ENCODE measurements around the gene RHBDL1. TPM values are rescaled to one million over a fixed set of nuclear protein-coding genes. Genes with fewer than 3 reads are reported as not detected.
"Not testable (repeated sequence)": the region's sequence is repeated elsewhere in the genome, so short reads cannot be mapped to it uniquely, and the experiment has no call there.

Gene RHBDL1
- total and polyA plus RNA-seq, 5 donors from 2014 or later = 0.49 to 3.2 (median 1.2) TPM; not detected in 1

DNA sequence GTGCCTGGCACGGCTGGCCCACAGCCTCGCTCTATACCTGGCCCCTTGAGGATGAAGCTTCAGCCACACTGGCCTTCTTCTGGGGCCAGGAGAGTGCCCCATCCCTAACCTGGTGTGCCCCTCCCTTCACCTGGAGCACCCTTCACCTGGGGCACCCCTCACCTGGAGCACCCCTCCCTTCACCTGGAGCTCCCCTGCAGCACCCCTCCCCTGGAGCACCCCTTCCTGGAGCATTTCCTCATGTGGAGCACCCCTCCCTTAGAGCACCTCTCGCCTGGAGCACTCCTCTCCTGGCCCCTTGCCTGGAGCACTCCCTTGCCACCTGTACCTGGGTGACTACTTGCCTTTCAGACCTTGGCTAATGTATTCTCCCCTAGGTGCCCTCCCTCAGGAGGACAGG is 32.5 kb downstream of the RHBDL1 start:
- Mint-ChIP-seq H3K4me3 (no peak overlapping the region), H3K27ac (no peak overlapping the region), H3K4me1 (peaks cover 0 to 7% (median 2%) of the 10 kb centered on the region in 4 donors), H3K9me3 (no peaks in the 10 kb centered on the region), H3K27me3 (peaks cover 51% of the 10 kb centered on the region), H3K36me3 (no peaks in the 10 kb centered on the region)
- no peaks in the 10 kb centered on the region for H3K9me3 ChIP-seq (ENCODE audit: control insufficient read depth in 2 of 2, low read length in 2 of 2)
- peaks cover 9% of the 10 kb centered on the region for H3K4me1 ChIP-seq (ENCODE audit: control insufficient read depth, insufficient read depth, low read length, poor library complexity, severe bottlenecking)
- no peak overlapping the region for H3K27ac ChIP-seq (ENCODE audit: insufficient read depth, low read length, poor library complexity, severe bottlenecking)
- DNase-seq (no peak), ATAC-seq (ENCODE audit: low read depth in 2 of 2) (no peak)
- peaks cover 7% of the 10 kb centered on the region for H3K27me3 ChIP-seq (ENCODE audit: control insufficient read depth, insufficient read depth, low read length)
- no peak overlapping the region for H3K4me3 ChIP-seq (ENCODE audit: low read depth, low read length)
- no peaks in the 10 kb centered on the region for H3K36me3 ChIP-seq (ENCODE audit: control insufficient read depth, insufficient read depth, low read length)

DNA sequence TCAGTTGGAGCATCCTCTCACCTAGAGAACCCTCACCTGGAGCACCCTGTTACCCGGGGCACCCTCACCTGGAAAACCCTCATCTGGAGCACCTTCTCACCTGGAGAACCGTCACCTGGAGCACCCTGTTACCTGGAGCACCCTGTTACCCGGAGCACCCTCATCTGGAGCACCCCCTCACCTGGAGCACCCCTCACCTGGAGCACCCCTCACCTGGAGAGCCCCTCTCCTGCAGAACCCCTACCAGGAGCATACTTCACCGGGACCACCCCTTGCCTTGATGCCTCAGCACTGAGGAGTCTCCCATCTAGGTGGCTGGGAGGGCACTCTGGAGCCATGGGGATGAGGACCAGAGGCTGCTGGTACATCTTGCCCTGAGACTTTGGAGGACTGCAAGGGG is 33.5 kb downstream of the RHBDL1 start:
- ATAC-seq (ENCODE audit: low read depth in 2 of 2) (no peak), DNase-seq (no peak)
- Mint-ChIP-seq H3K4me3 (no peak overlapping the region), H3K27me3 (peaks cover 48% of the 10 kb centered on the region), H3K27ac (no peak overlapping the region), H3K4me1 (peaks cover 0 to 10% (median 2%) of the 10 kb centered on the region in 4 donors), H3K36me3 (no peaks in the 10 kb centered on the region), H3K9me3 (no peaks in the 10 kb centered on the region)
- Histone ChIP-seq H3K27me3 (ENCODE audit: control insufficient read depth, insufficient read depth, low read length) (peaks cover 7% of the 10 kb centered on the region), H3K4me1 (ENCODE audit: control insufficient read depth, insufficient read depth, low read length, poor library complexity, severe bottlenecking) (peaks cover 9% of the 10 kb centered on the region), H3K27ac (ENCODE audit: insufficient read depth, low read length, poor library complexity, severe bottlenecking) (no peak overlapping the region), H3K9me3 (ENCODE audit: control insufficient read depth in 2 of 2, low read length in 2 of 2) (no peaks in the 10 kb centered on the region), H3K4me3 (ENCODE audit: low read depth, low read length) (no peak overlapping the region), H3K36me3 (ENCODE audit: control insufficient read depth, insufficient read depth, low read length) (no peaks in the 10 kb centered on the region)

DNA sequence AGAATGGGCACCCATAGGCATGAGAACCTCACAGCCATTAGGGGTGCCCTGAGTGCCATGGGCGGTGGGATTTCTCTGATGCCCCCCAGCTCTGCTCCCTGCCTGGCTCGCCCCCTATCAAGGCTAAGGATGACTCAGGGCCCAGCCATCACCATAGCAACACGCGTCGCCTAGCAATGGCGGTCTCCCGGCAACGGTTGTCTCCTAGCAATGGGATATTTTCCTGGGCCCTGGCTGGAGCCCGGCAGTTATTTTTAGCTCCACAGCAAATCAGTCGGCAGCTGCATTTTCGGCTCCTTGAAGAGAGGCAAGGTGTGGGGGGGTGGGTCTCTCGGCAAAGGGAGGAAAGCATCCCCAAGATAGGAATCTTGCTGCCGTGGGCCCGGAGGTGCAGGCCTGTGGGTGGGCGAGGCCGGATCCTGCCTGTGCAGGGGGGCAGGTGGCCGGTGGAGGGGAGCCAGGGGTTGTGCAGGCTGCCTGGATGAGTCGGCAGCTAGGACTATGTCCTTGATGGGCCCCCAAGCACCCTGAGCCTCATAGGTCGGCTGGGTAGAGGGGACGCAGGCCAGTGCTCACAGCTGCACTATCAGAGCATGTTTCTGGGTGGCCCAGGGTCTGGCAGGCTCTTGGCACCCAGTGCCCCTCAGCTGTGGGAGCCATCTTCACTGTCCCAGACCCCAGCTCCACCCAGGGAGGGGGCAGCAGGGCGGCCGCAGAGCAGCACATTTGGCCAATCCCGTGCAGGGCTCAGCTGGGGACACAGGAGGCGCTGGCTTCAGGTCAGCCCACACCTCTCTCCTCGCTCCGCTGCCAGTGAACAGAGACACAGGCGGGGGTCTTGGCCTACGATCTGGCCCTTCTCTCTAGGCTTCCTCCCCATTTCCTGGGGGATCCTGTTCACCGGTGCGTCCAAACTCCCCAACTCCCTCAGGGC is 34.4 kb downstream of the RHBDL1 start:
- Histone ChIP-seq H3K27me3 (ENCODE audit: control insufficient read depth, insufficient read depth, low read length) (peaks cover 7% of the 10 kb centered on the region), H3K36me3 (ENCODE audit: control insufficient read depth, insufficient read depth, low read length) (no peaks in the 10 kb centered on the region), H3K9me3 (ENCODE audit: control insufficient read depth in 2 of 2, low read length in 2 of 2) (no peaks in the 10 kb centered on the region), H3K27ac (ENCODE audit: insufficient read depth, low read length, poor library complexity, severe bottlenecking) (no peak overlapping the region), H3K4me1 (ENCODE audit: control insufficient read depth, insufficient read depth, low read length, poor library complexity, severe bottlenecking) (peaks cover 16% of the 10 kb centered on the region), H3K4me3 (ENCODE audit: low read depth, low read length) (no peak overlapping the region)
- peaks cover 0 to 13% (median 2%) of the 10 kb centered on the region in 4 donors for H3K4me1 Mint-ChIP-seq
- no peaks in the 10 kb centered on the region for H3K9me3 Mint-ChIP-seq
- no peak for DNase-seq
- no peak overlapping the region for H3K4me3 Mint-ChIP-seq
- no peak for ATAC-seq (ENCODE audit: low read depth in 2 of 2)
- H3K27me3 Mint-ChIP-seq = peaks cover 42% of the 10 kb centered on the region
- H3K27ac Mint-ChIP-seq = no peak overlapping the region
- H3K36me3 Mint-ChIP-seq = no peaks in the 10 kb centered on the region

DNA sequence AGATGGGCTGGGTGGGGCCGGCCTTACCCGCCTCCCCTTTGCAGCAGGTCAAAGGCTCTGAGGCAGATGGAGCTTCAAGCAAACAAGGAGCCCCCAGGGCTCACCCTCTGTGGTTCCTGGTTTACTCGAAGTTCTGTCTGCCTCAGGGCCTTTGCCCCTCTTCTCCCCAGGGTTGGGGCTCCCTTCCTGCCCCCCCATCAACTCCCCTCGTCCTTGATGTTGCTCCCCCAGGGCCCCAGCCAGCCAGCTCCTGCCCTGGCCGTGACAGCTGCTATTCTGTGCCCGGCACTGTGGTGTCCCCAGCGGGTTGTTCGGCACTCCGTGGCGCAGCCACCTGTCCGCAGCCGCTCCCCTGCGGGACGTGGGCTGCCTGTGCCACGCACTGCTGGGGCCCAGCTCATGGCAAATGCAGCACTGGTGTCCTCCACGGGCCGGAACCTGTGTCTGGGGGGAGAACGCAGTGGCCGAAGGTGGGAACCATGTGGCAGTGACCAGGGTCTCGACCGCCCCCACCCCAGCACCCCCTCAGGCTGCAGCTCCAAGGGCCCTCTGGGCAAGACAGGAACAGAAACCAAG is 35.1 kb downstream of the RHBDL1 start:
- no peaks in the 10 kb centered on the region for H3K36me3 ChIP-seq (ENCODE audit: control insufficient read depth, insufficient read depth, low read length)
- H3K4me1 Mint-ChIP-seq = peaks cover 0 to 13% (median 2%) of the 10 kb centered on the region in 4 donors
- H3K4me3 Mint-ChIP-seq = no peak overlapping the region
- H3K27me3 ChIP-seq (ENCODE audit: control insufficient read depth, insufficient read depth, low read length) = peaks cover 7% of the 10 kb centered on the region
- no peaks in the 10 kb centered on the region for H3K9me3 ChIP-seq (ENCODE audit: control insufficient read depth in 2 of 2, low read length in 2 of 2)
- H3K36me3 Mint-ChIP-seq = no peaks in the 10 kb centered on the region
- H3K27ac Mint-ChIP-seq = no peak overlapping the region
- no peak overlapping the region for H3K4me3 ChIP-seq (ENCODE audit: low read depth, low read length)
- DNase-seq (no peak), ATAC-seq (ENCODE audit: low read depth in 2 of 2) (no peak)
- H3K4me1 ChIP-seq (ENCODE audit: control insufficient read depth, insufficient read depth, low read length, poor library complexity, severe bottlenecking) = peaks cover 21% of the 10 kb centered on the region
- H3K9me3 Mint-ChIP-seq = no peaks in the 10 kb centered on the region
- H3K27me3 Mint-ChIP-seq = peaks cover 42% of the 10 kb centered on the region
- no peak overlapping the region for H3K27ac ChIP-seq (ENCODE audit: insufficient read depth, low read length, poor library complexity, severe bottlenecking)

DNA sequence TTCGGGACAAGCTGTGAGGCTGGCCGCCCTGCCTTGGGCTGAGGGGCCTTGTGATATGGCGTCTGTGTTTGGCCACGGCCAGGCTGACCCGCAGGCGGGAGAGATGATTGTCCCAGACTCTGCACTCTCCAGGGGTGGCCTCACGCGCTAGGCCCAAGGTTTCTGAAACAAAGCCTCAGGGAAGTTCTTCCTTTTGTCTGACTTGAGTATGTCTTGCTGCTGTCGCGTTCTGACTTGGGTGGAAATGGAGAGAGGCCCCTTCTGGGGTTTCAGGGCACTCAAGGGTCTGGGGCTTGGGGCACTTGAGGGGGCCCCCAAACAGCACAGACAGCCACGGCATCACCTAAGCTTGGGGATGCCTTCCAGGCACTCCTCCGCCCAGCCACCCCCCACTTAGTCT is 35.6 kb downstream of the RHBDL1 start:
- peaks cover 7% of the 10 kb centered on the region for H3K27me3 ChIP-seq (ENCODE audit: control insufficient read depth, insufficient read depth, low read length)
- no peaks in the 10 kb centered on the region for H3K36me3 ChIP-seq (ENCODE audit: control insufficient read depth, insufficient read depth, low read length)
- peaks cover 24% of the 10 kb centered on the region for H3K4me1 ChIP-seq (ENCODE audit: control insufficient read depth, insufficient read depth, low read length, poor library complexity, severe bottlenecking)
- no peaks in the 10 kb centered on the region for H3K36me3 Mint-ChIP-seq
- H3K4me3 ChIP-seq (ENCODE audit: low read depth, low read length) = no peak overlapping the region
- no peaks in the 10 kb centered on the region for H3K9me3 Mint-ChIP-seq
- H3K27ac Mint-ChIP-seq = no peak overlapping the region
- H3K4me3 Mint-ChIP-seq = no peak overlapping the region
- peaks cover 0 to 16% (median 2%) of the 10 kb centered on the region in 4 donors for H3K4me1 Mint-ChIP-seq
- no peak overlapping the region for H3K27ac ChIP-seq (ENCODE audit: insufficient read depth, low read length, poor library complexity, severe bottlenecking)
- peaks cover 42% of the 10 kb centered on the region for H3K27me3 Mint-ChIP-seq
- DNase-seq (no peak), ATAC-seq (ENCODE audit: low read depth in 2 of 2) (no peak)
- no peaks in the 10 kb centered on the region for H3K9me3 ChIP-seq (ENCODE audit: control insufficient read depth in 2 of 2, low read length in 2 of 2)

DNA sequence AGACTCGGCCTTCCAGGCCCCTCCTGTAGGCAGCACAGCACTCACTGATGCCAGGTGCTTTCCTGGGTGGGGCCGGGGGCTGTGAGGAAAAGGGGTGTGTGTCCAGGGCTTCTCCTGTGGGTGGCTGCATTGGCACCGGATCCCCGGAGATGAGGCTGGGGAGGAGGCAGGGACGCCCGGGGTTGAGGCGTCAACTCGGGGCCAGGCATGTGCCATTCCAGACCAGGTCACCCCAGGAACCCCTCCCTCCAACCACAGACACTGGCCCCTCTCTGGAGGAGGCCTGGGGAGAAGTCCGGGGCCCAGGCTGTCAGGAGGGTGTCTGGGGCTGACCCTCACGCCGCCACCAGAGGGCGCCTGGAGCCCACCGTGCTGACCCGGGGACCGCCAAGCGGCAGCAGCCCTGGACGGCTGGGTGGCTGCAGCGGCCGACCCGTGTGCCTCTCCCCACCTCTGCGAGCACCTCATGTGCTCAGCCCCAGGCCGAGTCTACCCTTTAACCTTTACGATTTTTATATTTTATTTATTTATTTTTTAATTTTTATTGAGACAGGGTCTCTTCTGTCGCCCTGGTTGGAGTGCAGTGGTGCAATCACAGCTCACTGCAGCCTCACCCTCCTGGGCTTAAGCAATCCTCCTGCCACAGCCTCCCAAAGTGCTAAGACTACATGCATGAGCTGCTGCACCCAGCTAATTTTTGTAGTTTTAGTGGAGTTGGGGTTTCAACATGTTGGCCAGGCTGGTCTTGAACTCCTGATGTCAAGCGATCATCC is 36.3 kb downstream of the RHBDL1 start:
- H3K9me3 Mint-ChIP-seq = no peaks in the 10 kb centered on the region
- peaks cover 18% of the 10 kb centered on the region for H3K4me1 ChIP-seq (ENCODE audit: control insufficient read depth, insufficient read depth, low read length, poor library complexity, severe bottlenecking)
- H3K4me1 Mint-ChIP-seq = peaks cover 0 to 16% (median 2%) of the 10 kb centered on the region in 4 donors
- H3K9me3 ChIP-seq (ENCODE audit: control insufficient read depth in 2 of 2, low read length in 2 of 2) = no peaks in the 10 kb centered on the region
- H3K27me3 ChIP-seq (ENCODE audit: control insufficient read depth, insufficient read depth, low read length) = peaks cover 7% of the 10 kb centered on the region
- peaks cover 41% of the 10 kb centered on the region for H3K27me3 Mint-ChIP-seq
- DNase-seq (peak; percentile 69 to 76 (median 70)), ATAC-seq (ENCODE audit: low read depth in 2 of 2) (peak; percentile 51 to 54)
- H3K27ac Mint-ChIP-seq = no peak overlapping the region
- H3K36me3 Mint-ChIP-seq = no peaks in the 10 kb centered on the region
- no peak overlapping the region for H3K4me3 Mint-ChIP-seq
- no peak overlapping the region for H3K27ac ChIP-seq (ENCODE audit: insufficient read depth, low read length, poor library complexity, severe bottlenecking)
- H3K36me3 ChIP-seq (ENCODE audit: control insufficient read depth, insufficient read depth, low read length) = no peaks in the 10 kb centered on the region
- no peak overlapping the region for H3K4me3 ChIP-seq (ENCODE audit: low read depth, low read length)

DNA sequence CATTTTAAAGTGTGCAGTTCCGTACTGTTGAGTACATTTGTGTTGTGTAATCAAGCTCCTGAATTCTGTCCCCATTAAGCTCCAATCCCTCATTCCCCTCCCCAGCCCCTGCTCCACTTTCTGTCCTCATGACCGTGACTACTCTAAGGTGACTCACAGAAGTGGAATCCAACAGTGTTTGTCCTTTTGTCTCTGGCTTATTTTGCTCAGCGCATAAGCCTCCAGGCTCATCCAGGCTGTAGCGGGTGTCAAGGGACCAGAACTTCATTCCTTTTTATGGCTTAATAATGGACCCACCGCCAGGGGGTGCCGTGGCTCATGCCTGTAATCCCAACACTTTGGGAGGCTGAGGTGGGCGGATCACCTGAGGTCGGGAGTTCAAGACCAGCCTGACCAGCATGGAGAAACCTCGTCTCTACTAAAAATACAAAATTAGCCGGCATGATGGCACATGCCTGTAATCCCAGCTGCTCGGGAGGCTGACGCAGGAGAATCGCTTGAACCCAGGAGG is 37.3 kb downstream of the RHBDL1 start:
- not testable (repeated sequence) for H3K27ac ChIP-seq (ENCODE audit: insufficient read depth, low read length, poor library complexity, severe bottlenecking); H3K9me3 Mint-ChIP-seq; ATAC-seq (ENCODE audit: low read depth in 2 of 2); H3K9me3 ChIP-seq (ENCODE audit: control insufficient read depth in 2 of 2, low read length in 2 of 2); H3K36me3 Mint-ChIP-seq; H3K36me3 ChIP-seq (ENCODE audit: control insufficient read depth, insufficient read depth, low read length); H3K4me3 ChIP-seq (ENCODE audit: low read depth, low read length); H3K27me3 ChIP-seq (ENCODE audit: control insufficient read depth, insufficient read depth, low read length)
- H3K4me1 ChIP-seq (ENCODE audit: control insufficient read depth, insufficient read depth, low read length, poor library complexity, severe bottlenecking) = peaks cover 18% of the 10 kb centered on the region
- peaks cover 0 to 14% (median 2%) of the 10 kb centered on the region in 4 donors for H3K4me1 Mint-ChIP-seq
- peak in 1 of 3 donors; percentile 61 for DNase-seq
- H3K27me3 Mint-ChIP-seq = peaks cover 32% of the 10 kb centered on the region
- H3K27ac Mint-ChIP-seq = peak overlapping the region in 1 of 3 donors; percentile 32
- H3K4me3 Mint-ChIP-seq = peak overlapping the region in 3 of 4 donors; percentile 36 to 47 (median 45)

Measured in CD4-positive, CD25-positive, alpha-beta regulatory T cell (primary cell).